GM12878 (cell line): ENCODE results near the gene GRIK3. TPM values are rescaled to one million over a fixed set of nuclear protein-coding genes. Genes with fewer than 3 reads are reported as not detected.

ENCODE experiments used
- ATAC-seq: fragments of 200-7000 bp; cut with Tn5 transposase; 3 replicates; pipeline ENCODE4 v1.9.1; 2020; ENCODE audit warnings: mild to moderate bottlenecking, moderate library complexity
- BruUV-seq: library from RNA; stranded (reverse); fragments of 400-500 nt; replicated peaks from 2 replicates; lab custom pipeline; 2021; lab: Mats Ljungman, UMichigan
- CTCF ChIA-PET: fragments of 300-600 bp; sonication (Branson Sonifier 250); formaldehyde crosslinking; extraction: SDS; loops from one replicate; lab custom pipeline; 2021; ENCODE audit warnings: inconsistent platforms; lab: Yijun Ruan, JAX
- POLR2A ChIA-PET: fragments of 350-600 bp; formaldehyde crosslinking; extraction: SDS; loops from one replicate; lab custom pipeline; 2021; ENCODE audit warnings: inconsistent platforms; lab: Charles Lee
- RAD21 ChIA-PET: fragments of 300-600 bp; sonication (Branson Sonifier 250); formaldehyde crosslinking; loops from one replicate; lab custom pipeline; 2023; ENCODE audit warnings: antibody characterized with exemption; ENCODE audit not compliant: unreplicated experiment; lab: Charles Lee
- SMC1A ChIA-PET: fragments of 300-600 bp; sonication (Branson Sonifier 250); formaldehyde crosslinking; loops from one replicate; lab custom pipeline; 2023; ENCODE audit not compliant: unreplicated experiment, uncharacterized antibody; lab: Charles Lee
- DNase-seq: peaks from one replicate; pipeline ENCODE4 v3.0.0-alpha.2; 2011; ENCODE audit warnings: low read depth, low spot score
- FAIRE-seq: peaks from 3 replicates; lab custom pipeline; 2011; peaks lifted over from hg19 to GRCh38; lab: Jason Lieb, UNC
- H2AFZ ChIP-seq: 2 replicates; pipeline ENCODE4 v1.6.0; 2011; ENCODE audit warnings: low read depth, low read length, control low read depth; ENCODE audit not compliant: control insufficient read depth
- H3K27ac ChIP-seq: 2 replicates; pipeline ENCODE4 v1.5.1; 2011; ENCODE audit warnings: control low read depth; ENCODE audit not compliant: control insufficient read depth, insufficient read depth
- H3K27me3 ChIP-seq, 2 experiments: replicated peaks in 1 of 2; 2 replicates each; pipeline versions ENCODE4 v1.6.0 to v1.6.1; 2011; ENCODE audit warnings: low read length in 1 of 2; ENCODE audit not compliant: control insufficient read depth in 2 of 2, insufficient read depth in 2 of 2
- H3K36me3 ChIP-seq, 2 experiments: 2 replicates each; pipeline ENCODE4 v1.5.1; 2011; ENCODE audit warnings: low read length in 1 of 2; ENCODE audit not compliant: control insufficient read depth in 2 of 2, insufficient read depth in 2 of 2
- H3K4me1 ChIP-seq: 2 replicates; pipeline ENCODE4 v1.6.1; 2011; ENCODE audit warnings: mild to moderate bottlenecking, low read length, moderate library complexity, mixed read lengths; ENCODE audit not compliant: control insufficient read depth, insufficient read depth
- H3K4me2 ChIP-seq: 2 replicates; pipeline ENCODE4 v1.6.0; 2011; ENCODE audit warnings: control low read depth; ENCODE audit not compliant: control insufficient read depth, insufficient read depth
- H3K4me3 ChIP-seq: fragments of 200-600 bp; sonication (generic); 2 replicates; pipeline ENCODE4 v1.5.1; 2016
- H3K79me2 ChIP-seq: 2 replicates; pipeline ENCODE4 v1.6.0; 2011; ENCODE audit warnings: low read length; ENCODE audit not compliant: control insufficient read depth, insufficient read depth
- H3K9ac ChIP-seq: 2 replicates; pipeline ENCODE4 v1.8.0; 2011; ENCODE audit warnings: low read length, control low read depth, mixed read lengths; ENCODE audit not compliant: control insufficient read depth, insufficient read depth
- H3K9me3 ChIP-seq: replicated peaks from 3 replicates; pipeline ENCODE4 v1.5.1; 2011; ENCODE audit warnings: mild to moderate bottlenecking, low read length; ENCODE audit not compliant: control insufficient read depth, insufficient read depth
- H4K20me1 ChIP-seq: 2 replicates; pipeline ENCODE4 v1.6.0; 2011; ENCODE audit not compliant: control insufficient read depth, insufficient read depth
- EZH2 ChIP-seq: IDR thresholded peaks from 2 replicates; pipeline ENCODE4 v1.6.1; 2012; ENCODE audit warnings: low read depth, mild to moderate bottlenecking, control low read depth, inconsistent platforms, low read length, borderline replicate concordance; ENCODE audit not compliant: control insufficient read depth
- MTA2 ChIP-seq: fragments of 450-650 bp; IDR thresholded peaks from 2 replicates; pipeline ENCODE4 v1.6.1; 2016; ENCODE audit warnings: low read depth, mild to moderate bottlenecking, moderate library complexity
- NFYA ChIP-seq: IDR thresholded peaks from 2 replicates; pipeline ENCODE4 v1.6.1; 2011; ENCODE audit warnings: low read depth, mild to moderate bottlenecking, low read length, improper control_type of control experiment, borderline replicate concordance
- NR2F1 ChIP-seq: fragments of 450-650 bp; conservative IDR thresholded peaks from 2 replicates; pipeline ENCODE4 v1.6.1; 2017; ENCODE audit warnings: mild to moderate bottlenecking
- RAD51 ChIP-seq: fragments of 450-650 bp; IDR thresholded peaks from 2 replicates; pipeline ENCODE4 v1.6.1; 2016; ENCODE audit warnings: moderate library complexity, mild to moderate bottlenecking, inconsistent platforms
- STAT1 ChIP-seq: fragments of 450-650 bp; conservative IDR thresholded peaks from 2 replicates; pipeline ENCODE4 v1.6.1; 2014; ENCODE audit warnings: antibody characterized with exemption, mild to moderate bottlenecking
- SUZ12 ChIP-seq: fragments of 200-600 bp; sonication (generic); IDR thresholded peaks from one replicate; pipeline ENCODE4 v1.6.1; 2018; ENCODE audit warnings: antibody characterized with exemption, mild to moderate bottlenecking; ENCODE audit not compliant: unreplicated experiment
- TAF1 ChIP-seq: IDR thresholded peaks from 2 replicates; pipeline ENCODE4 v1.6.1; 2011; ENCODE audit warnings: mild to moderate bottlenecking, low read depth, low read length, borderline replicate concordance
- ZNF24 ChIP-seq: fragments of 450-650 bp; IDR thresholded peaks from 2 replicates; pipeline ENCODE4 v1.6.1; 2017; ENCODE audit warnings: antibody characterized with exemption, mild to moderate bottlenecking
- ZSCAN29 ChIP-seq: fragments of 450-650 bp; IDR thresholded peaks from 2 replicates; pipeline ENCODE4 v1.6.1; 2017; ENCODE audit warnings: mild to moderate bottlenecking, moderate library complexity
- WGBS: methylation state at CpG from one replicate; pipeline ENCODE4 v1.1.6; 2016; ENCODE audit warnings: low lambda C conversion rate; ENCODE audit not compliant: insufficient replicate concordance, insufficient coverage; ENCODE audit errors: missing lambda C conversion rate; 5-methylcytosine and 5-hydroxymethylcytosine counted together
- in situ Hi-C: fragments of 300-500 bp; cut with MboI; formaldehyde crosslinking; loops from 9 replicates; pipeline ENCODE4 v1.14.3; 2018; ENCODE audit warnings: mixed read lengths
- intact Hi-C: fragments of 100-400 bp; cut with micrococcal nuclease; formaldehyde crosslinking; loops from one replicate; pipeline ENCODE4 v1.14.2; 2022; ENCODE audit not compliant: unreplicated experiment
- polyA plus RNA-seq, 11 experiments: library from polyadenylated mRNA; depleted of rRNA in 4 of 11; unstranded in 6 of 11; stranded (reverse) in 5 of 11; fragments of >200 nt; fragmentation: Nextera tagmentation in 4 of 11; fragmentation: Illumina TruSeq in 1 of 11; extraction: Ambion mirVana in 4 of 11; extraction: Trizol in 1 of 11; gene quantifications; 1 replicate in 1 of 11; 2 replicates in 10 of 11; pipeline versions ENCODE4 v1.2.1 to v1.2.3, GENCODE V29; 2011 to 2016; ENCODE audit warnings: inconsistent platforms in 2 of 11, missing spikeins in 2 of 11, low read depth in 1 of 11
- total RNA-seq, 4 experiments: library from RNA; depleted of rRNA in 3 of 4; stranded (reverse); fragments of >200 nt in 3 of 4; fragmentation: Illumina TruSeq in 1 of 4; extraction: Trizol in 1 of 4; gene quantifications; 2 replicates each; pipeline versions ENCODE4 v1.2.1 to v1.2.3, GENCODE V29; 2013 to 2021
- TF ChIP-seq, protein P1 (sequence below): fragments of 450-650 bp; IDR thresholded peaks from 2 replicates; pipeline ENCODE4 v1.6.1; 2016; ENCODE audit warnings: mild to moderate bottlenecking, moderate library complexity, borderline replicate concordance
- TF ChIP-seq, protein P2 (sequence below): fragments of 450-650 bp; IDR thresholded peaks from 2 replicates; pipeline ENCODE4 v1.6.1; 2017; ENCODE audit warnings: low read depth, mild to moderate bottlenecking, moderate library complexity
- TF ChIP-seq, protein P3 (sequence below): fragments of 450-650 bp; formaldehyde crosslinking; IDR thresholded peaks from 2 replicates; pipeline ENCODE4 v1.5.0; 2022; ENCODE audit warnings: mild to moderate bottlenecking, missing genetic modification characterization
- TF ChIP-seq, protein P4 (sequence below): IDR thresholded peaks from 2 replicates; pipeline ENCODE4 v1.6.1; 2011; ENCODE audit warnings: borderline replicate concordance, low read depth, mild to moderate bottlenecking, moderate library complexity, mixed read lengths, low read length; ENCODE audit not compliant: insufficient read depth; ENCODE audit errors: extremely low read length

The GRIK3 gene
- total and polyA plus RNA-seq, 10 of the 15 experiments (the other 5 are each of a cell fraction or from before 2014, with no cell fraction given), result not detected

DNA sequence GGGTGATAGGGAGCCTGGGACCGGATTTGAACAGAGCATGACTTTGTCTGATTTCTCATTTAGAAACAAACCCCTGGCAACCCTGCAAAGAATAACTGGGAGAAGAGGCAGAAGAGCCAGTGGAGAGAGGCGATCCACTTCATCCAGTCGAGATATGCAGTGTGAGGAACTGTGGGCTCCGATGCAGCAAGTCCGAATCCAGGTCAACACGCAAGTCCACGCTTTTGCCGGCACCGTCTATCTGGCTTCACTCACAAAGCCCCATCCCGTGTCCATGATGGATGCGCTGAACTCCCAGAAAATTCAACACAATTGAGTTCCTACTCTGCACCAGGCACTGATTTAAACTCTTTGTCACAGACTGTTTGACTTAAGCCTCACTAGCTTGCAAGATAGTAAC, 191.3 kb downstream of the GRIK3 start:
- Histone ChIP-seq H3K4me3 (no peak overlapping the region), H3K36me3 (no peaks in the 10 kb centered on the region), H3K27me3 (no peaks in the 10 kb centered on the region; a peak in 1 of 4 replicates), H4K20me1 (no peaks in the 10 kb centered on the region), H3K4me1 (no peaks in the 10 kb centered on the region), H3K9me3 (no peaks in the 10 kb centered on the region), H2AFZ (no peak overlapping the region), H3K4me2 (no peak overlapping the region), H3K79me2 (no peaks in the 10 kb centered on the region), H3K27ac (no peak overlapping the region), H3K9ac (no peak overlapping the region)
- 47% methylated on average over 11 of the region's 11 CpGs for WGBS
- intact Hi-C loops (no loop called here), in situ Hi-C loops (no loop called here)
- ATAC-seq, result no peak
- BruUV-seq, result no TSS peak
- ChIA-PET POLR2A (no interaction called here), SMC1A (no interaction called here), CTCF (no interaction called here), RAD21 (no interaction called here)
- DNase-seq, result no peak
- FAIRE-seq, result no peak
- TF ChIP-seq, protein P1, sequence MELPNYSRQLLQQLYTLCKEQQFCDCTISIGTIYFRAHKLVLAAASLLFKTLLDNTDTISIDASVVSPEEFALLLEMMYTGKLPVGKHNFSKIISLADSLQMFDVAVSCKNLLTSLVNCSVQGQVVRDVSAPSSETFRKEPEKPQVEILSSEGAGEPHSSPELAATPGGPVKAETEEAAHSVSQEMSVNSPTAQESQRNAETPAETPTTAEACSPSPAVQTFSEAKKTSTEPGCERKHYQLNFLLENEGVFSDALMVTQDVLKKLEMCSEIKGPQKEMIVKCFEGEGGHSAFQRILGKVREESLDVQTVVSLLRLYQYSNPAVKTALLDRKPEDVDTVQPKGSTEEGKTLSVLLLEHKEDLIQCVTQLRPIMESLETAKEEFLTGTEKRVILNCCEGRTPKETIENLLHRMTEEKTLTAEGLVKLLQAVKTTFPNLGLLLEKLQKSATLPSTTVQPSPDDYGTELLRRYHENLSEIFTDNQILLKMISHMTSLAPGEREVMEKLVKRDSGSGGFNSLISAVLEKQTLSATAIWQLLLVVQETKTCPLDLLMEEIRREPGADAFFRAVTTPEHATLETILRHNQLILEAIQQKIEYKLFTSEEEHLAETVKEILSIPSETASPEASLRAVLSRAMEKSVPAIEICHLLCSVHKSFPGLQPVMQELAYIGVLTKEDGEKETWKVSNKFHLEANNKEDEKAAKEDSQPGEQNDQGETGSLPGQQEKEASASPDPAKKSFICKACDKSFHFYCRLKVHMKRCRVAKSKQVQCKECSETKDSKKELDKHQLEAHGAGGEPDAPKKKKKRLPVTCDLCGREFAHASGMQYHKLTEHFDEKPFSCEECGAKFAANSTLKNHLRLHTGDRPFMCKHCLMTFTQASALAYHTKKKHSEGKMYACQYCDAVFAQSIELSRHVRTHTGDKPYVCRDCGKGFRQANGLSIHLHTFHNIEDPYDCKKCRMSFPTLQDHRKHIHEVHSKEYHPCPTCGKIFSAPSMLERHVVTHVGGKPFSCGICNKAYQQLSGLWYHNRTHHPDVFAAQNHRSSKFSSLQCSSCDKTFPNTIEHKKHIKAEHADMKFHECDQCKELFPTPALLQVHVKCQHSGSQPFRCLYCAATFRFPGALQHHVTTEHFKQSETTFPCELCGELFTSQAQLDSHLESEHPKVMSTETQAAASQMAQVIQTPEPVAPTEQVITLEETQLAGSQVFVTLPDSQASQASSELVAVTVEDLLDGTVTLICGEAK, result no peak
- TF ChIP-seq ZNF24 (no peak), SUZ12 (no peak), TAF1 (no peak), RAD51 (no peak), NR2F1 (no peak), MTA2 (no peak), STAT1 (no peak), ZSCAN29 (no peak), EZH2 (no peak), NFYA (no peak)
- TF ChIP-seq, protein P2, sequence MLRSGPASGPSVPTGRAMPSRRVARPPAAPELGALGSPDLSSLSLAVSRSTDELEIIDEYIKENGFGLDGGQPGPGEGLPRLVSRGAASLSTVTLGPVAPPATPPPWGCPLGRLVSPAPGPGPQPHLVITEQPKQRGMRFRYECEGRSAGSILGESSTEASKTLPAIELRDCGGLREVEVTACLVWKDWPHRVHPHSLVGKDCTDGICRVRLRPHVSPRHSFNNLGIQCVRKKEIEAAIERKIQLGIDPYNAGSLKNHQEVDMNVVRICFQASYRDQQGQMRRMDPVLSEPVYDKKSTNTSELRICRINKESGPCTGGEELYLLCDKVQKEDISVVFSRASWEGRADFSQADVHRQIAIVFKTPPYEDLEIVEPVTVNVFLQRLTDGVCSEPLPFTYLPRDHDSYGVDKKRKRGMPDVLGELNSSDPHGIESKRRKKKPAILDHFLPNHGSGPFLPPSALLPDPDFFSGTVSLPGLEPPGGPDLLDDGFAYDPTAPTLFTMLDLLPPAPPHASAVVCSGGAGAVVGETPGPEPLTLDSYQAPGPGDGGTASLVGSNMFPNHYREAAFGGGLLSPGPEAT, result no peak
- TF ChIP-seq, protein P3, sequence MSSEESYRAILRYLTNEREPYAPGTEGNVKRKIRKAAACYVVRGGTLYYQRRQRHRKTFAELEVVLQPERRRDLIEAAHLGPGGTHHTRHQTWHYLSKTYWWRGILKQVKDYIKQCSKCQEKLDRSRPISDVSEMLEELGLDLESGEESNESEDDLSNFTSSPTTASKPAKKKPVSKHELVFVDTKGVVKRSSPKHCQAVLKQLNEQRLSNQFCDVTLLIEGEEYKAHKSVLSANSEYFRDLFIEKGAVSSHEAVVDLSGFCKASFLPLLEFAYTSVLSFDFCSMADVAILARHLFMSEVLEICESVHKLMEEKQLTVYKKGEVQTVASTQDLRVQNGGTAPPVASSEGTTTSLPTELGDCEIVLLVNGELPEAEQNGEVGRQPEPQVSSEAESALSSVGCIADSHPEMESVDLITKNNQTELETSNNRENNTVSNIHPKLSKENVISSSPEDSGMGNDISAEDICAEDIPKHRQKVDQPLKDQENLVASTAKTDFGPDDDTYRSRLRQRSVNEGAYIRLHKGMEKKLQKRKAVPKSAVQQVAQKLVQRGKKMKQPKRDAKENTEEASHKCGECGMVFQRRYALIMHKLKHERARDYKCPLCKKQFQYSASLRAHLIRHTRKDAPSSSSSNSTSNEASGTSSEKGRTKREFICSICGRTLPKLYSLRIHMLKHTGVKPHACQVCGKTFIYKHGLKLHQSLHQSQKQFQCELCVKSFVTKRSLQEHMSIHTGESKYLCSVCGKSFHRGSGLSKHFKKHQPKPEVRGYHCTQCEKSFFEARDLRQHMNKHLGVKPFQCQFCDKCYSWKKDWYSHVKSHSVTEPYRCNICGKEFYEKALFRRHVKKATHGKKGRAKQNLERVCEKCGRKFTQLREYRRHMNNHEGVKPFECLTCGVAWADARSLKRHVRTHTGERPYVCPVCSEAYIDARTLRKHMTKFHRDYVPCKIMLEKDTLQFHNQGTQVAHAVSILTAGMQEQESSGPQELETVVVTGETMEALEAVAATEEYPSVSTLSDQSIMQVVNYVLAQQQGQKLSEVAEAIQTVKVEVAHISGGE (CRISPR knock-in tag), result no peak
- TF ChIP-seq, protein P4, sequence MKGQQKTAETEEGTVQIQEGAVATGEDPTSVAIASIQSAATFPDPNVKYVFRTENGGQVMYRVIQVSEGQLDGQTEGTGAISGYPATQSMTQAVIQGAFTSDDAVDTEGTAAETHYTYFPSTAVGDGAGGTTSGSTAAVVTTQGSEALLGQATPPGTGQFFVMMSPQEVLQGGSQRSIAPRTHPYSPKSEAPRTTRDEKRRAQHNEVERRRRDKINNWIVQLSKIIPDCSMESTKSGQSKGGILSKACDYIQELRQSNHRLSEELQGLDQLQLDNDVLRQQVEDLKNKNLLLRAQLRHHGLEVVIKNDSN, result no peak
